Measurements from ENCODE around the gene SCTR. TPM values are rescaled to one million over a fixed set of nuclear protein-coding genes. Genes with fewer than 3 reads are reported as not detected.

Gene SCTR
- total and polyA plus RNA-seq, 2 of the 13 experiments (the other 11 are each of a cell fraction or from before 2014, with no cell fraction given) = not detected

DNA sequence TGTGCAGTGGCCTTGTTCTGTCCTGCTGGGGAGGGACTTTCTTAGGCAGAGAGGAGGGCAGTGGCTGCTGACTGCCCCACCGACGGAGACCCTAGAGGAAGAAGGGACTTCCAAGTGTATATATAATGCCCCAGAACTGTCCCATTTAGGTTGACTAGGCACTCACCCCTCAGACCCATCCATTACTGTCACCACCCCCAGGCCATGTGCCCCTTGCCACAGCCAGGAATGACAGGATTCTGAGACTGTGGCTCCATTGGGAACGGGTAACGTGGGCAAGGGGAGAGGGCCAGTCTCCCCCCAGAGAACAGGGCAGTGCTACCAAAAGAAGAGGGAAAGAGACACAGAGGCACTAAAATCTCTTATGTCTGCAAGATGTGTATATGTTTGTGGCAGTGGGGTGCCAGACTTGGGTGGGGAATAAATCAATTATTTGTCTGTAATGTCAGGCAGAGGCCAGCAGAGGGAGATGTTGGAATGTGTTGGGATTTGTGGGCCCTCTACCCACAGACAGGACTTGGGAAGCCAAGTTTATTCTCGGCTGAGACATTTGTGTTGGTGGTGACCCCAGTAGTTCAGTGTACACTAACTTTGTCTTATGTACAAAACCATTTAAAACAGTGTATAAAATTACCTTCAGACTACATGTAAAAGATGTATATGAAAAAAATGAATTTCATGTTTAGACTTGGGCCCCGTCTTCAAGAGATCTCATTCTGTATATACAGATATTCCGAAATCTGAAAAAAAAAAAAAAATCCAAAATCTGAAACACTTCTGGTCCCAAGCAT lies 116.7 kb downstream of the SCTR start (continued):
- TF ChIP-seq SOX6 (IDR thresholded peaks at IDR 0.05) = no peak
- TF ChIP-seq SOX6 (CRISPR knock-in tag; IDR thresholded peaks at IDR 0.05) = peak; percentile 30; the same call in 1 of the 2 replicates
- no peak for TF ChIP-seq TCF7L2 (IDR thresholded peaks at IDR 0.05; ENCODE audit: low read depth, low read length)
- no peak for TF ChIP-seq ZNF713 (CRISPR knock-in tag; IDR thresholded peaks at IDR 0.05)
- TF ChIP-seq RAD21 (CRISPR knock-in tag; IDR thresholded peaks at IDR 0.05) = peak; percentile 97
- no peak for TF ChIP-seq PHF8 (CRISPR knock-in tag; IDR thresholded peaks at IDR 0.05)
- TF ChIP-seq ATRX (CRISPR knock-in tag; IDR thresholded peaks at IDR 0.05; ENCODE audit: borderline replicate concordance) = no peak
- TF ChIP-seq, protein P1, sequence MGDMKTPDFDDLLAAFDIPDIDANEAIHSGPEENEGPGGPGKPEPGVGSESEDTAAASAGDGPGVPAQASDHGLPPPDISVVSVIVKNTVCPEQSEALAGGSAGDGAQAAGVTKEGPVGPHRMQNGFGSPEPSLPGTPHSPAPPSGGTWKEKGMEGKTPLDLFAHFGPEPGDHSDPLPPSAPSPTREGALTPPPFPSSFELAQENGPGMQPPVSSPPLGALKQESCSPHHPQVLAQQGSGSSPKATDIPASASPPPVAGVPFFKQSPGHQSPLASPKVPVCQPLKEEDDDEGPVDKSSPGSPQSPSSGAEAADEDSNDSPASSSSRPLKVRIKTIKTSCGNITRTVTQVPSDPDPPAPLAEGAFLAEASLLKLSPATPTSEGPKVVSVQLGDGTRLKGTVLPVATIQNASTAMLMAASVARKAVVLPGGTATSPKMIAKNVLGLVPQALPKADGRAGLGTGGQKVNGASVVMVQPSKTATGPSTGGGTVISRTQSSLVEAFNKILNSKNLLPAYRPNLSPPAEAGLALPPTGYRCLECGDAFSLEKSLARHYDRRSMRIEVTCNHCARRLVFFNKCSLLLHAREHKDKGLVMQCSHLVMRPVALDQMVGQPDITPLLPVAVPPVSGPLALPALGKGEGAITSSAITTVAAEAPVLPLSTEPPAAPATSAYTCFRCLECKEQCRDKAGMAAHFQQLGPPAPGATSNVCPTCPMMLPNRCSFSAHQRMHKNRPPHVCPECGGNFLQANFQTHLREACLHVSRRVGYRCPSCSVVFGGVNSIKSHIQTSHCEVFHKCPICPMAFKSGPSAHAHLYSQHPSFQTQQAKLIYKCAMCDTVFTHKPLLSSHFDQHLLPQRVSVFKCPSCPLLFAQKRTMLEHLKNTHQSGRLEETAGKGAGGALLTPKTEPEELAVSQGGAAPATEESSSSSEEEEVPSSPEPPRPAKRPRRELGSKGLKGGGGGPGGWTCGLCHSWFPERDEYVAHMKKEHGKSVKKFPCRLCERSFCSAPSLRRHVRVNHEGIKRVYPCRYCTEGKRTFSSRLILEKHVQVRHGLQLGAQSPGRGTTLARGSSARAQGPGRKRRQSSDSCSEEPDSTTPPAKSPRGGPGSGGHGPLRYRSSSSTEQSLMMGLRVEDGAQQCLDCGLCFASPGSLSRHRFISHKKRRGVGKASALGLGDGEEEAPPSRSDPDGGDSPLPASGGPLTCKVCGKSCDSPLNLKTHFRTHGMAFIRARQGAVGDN (CRISPR knock-in tag; IDR thresholded peaks at IDR 0.05) = no peak
- no peak for TF ChIP-seq ZNF317 (CRISPR knock-in tag; IDR thresholded peaks at IDR 0.05)
- no peak for TF ChIP-seq ZBTB20 (CRISPR knock-in tag; IDR thresholded peaks at IDR 0.05; ENCODE audit: borderline replicate concordance, low read depth)
- TF ChIP-seq, protein P2, sequence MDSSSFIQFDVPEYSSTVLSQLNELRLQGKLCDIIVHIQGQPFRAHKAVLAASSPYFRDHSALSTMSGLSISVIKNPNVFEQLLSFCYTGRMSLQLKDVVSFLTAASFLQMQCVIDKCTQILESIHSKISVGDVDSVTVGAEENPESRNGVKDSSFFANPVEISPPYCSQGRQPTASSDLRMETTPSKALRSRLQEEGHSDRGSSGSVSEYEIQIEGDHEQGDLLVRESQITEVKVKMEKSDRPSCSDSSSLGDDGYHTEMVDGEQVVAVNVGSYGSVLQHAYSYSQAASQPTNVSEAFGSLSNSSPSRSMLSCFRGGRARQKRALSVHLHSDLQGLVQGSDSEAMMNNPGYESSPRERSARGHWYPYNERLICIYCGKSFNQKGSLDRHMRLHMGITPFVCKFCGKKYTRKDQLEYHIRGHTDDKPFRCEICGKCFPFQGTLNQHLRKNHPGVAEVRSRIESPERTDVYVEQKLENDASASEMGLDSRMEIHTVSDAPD (CRISPR knock-in tag; IDR thresholded peaks at IDR 0.05) = no peak
- TF ChIP-seq FOXO1 (CRISPR knock-in tag; IDR thresholded peaks at IDR 0.05) = no peak
- TF ChIP-seq ZNF878 (CRISPR knock-in tag; IDR thresholded peaks at IDR 0.05) = no peak
- TF ChIP-seq MATR3 (CRISPR knock-in tag; IDR thresholded peaks at IDR 0.05) = no peak
- TF ChIP-seq, protein P3, sequence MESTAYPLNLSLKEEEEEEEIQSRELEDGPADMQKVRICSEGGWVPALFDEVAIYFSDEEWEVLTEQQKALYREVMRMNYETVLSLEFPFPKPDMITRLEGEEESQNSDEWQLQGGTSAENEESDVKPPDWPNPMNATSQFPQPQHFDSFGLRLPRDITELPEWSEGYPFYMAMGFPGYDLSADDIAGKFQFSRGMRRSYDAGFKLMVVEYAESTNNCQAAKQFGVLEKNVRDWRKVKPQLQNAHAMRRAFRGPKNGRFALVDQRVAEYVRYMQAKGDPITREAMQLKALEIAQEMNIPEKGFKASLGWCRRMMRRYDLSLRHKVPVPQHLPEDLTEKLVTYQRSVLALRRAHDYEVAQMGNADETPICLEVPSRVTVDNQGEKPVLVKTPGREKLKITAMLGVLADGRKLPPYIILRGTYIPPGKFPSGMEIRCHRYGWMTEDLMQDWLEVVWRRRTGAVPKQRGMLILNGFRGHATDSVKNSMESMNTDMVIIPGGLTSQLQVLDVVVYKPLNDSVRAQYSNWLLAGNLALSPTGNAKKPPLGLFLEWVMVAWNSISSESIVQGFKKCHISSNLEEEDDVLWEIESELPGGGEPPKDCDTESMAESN (CRISPR knock-in tag; conservative IDR thresholded peaks at IDR 0.05) = no peak
- TF ChIP-seq, protein P4, sequence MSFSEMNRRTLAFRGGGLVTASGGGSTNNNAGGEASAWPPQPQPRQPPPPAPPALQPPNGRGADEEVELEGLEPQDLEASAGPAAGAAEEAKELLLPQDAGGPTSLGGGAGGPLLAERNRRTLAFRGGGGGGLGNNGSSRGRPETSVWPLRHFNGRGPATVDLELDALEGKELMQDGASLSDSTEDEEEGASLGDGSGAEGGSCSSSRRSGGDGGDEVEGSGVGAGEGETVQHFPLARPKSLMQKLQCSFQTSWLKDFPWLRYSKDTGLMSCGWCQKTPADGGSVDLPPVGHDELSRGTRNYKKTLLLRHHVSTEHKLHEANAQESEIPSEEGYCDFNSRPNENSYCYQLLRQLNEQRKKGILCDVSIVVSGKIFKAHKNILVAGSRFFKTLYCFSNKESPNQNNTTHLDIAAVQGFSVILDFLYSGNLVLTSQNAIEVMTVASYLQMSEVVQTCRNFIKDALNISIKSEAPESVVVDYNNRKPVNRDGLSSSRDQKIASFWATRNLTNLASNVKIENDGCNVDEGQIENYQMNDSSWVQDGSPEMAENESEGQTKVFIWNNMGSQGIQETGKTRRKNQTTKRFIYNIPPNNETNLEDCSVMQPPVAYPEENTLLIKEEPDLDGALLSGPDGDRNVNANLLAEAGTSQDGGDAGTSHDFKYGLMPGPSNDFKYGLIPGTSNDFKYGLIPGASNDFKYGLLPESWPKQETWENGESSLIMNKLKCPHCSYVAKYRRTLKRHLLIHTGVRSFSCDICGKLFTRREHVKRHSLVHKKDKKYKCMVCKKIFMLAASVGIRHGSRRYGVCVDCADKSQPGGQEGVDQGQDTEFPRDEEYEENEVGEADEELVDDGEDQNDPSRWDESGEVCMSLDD (CRISPR knock-in tag; IDR thresholded peaks at IDR 0.05; ENCODE audit: borderline replicate concordance) = no peak
- TF ChIP-seq, protein P5, sequence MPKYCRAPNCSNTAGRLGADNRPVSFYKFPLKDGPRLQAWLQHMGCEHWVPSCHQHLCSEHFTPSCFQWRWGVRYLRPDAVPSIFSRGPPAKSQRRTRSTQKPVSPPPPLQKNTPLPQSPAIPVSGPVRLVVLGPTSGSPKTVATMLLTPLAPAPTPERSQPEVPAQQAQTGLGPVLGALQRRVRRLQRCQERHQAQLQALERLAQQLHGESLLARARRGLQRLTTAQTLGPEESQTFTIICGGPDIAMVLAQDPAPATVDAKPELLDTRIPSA (CRISPR knock-in tag; IDR thresholded peaks at IDR 0.05; ENCODE audit: borderline replicate concordance) = no peak
- TF ChIP-seq PAX8 (CRISPR knock-in tag; IDR thresholded peaks at IDR 0.05; ENCODE audit: borderline replicate concordance) = no peak
- TF ChIP-seq ZNF160 (CRISPR knock-in tag; IDR thresholded peaks at IDR 0.05) = no peak
